Measurements from ENCODE around the gene SLIT3.
A peak's percentile ranks its signal among the peaks of the same experiment; 100 is the strongest.

SLIT3 gene

DNA sequence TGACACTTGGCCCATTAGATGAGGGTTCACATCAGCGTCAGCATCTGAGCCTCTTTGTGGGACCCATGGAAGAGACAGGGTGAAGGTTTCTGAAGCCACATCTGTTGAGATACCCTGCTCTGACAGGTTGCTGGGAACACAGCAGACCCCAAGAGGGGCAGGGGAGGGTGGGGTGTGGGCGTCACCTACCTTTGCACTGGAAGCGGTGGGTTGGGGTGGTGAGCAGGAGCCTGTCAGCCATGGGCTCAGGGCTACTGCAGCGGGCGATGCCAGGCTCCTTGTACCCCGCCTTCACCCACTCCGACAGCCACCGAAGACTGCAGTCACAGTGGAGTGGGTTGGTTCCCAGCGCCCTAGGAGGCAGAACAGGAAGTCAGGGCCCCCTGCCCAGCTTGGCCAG, 590.2 kb downstream of the SLIT3 start:
- DNase-seq, result no peak

DNA sequence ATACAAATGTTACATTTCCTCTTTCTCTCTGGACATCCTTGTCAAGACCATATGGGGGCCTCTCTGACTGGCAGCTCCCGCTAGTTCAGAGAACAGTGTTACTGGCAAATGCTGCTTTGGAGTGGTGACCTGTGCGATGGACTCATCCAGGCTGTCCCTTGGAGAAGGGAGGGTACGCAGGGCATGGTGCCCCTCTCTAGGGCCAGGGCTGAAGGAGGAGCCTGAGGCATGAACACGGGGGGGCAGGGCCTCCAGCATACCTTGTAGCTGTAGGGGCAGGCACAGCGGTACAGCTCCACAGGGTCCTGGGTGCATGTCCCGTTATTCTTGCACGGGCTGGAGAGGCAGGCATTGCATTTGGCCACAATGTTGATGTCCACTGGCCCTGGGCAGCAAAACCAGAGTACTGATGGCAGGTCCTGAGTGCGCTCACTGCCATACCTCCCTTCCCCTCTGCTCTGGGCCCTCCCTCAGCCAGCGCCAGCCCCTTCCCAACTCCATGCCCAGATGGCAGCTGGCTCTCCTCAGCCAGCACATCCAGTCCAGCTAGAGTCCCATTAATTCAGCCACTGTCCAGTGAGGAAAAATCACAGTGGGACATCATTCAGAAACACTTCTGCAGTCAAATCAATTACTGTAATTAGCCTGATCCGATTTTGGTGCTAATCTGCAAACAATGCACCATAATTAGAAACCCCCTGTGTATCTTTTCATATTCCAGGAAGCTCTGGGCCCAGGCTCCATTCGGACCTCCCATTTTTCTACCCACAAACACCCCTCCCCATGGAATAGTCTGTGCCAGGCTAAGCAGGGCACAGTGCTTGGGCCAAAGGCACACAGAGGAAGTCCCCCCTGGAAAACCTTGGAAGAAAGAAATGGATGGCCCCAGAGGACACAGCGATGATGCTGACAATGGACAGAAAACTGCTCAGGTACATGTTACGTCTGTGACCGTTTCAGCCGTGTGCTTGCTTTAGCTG, 592.9 kb downstream of the SLIT3 start:
- DNase-seq, result no peak

DNA sequence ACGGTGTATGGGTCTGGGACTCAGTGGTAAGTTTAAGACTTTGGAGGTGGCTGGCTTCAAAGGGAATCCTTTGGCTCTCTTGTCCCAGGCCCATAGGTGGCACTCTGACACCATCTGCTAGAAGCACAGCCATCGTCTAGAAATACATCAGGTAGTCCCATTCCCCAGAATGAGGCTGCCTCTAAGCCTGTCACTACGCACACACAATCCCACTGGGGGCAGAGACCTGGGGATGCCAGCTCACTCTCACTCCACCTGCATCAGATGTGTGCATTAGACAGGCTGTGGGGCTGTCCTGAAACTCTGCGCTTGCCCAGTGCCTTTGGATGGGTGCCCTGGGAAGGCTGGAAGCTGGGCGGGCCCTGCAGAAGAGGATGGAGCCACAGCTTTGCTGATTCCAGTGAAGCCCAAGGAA, 594.3 kb downstream of the SLIT3 start:
- DNase-seq, result no peak

DNA sequence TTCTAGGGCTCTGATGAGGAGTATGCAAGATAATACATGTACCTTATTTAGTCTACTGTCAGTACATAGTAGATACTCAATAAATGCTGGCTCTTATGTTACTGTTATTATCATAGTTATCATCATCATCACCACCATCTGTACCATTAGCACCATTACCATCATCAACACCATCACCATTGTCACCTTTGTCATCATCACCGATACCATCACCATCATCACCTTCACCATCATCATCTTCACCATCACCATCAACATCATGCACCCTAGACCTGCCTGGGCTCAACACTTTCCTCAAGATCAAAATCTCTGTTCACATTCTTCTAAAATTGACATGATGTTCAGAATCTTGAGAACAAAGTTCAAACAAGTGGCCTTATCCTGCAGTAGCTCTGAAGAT, 595.6 kb downstream of the SLIT3 start:
- DNase-seq, result no peak

DNA sequence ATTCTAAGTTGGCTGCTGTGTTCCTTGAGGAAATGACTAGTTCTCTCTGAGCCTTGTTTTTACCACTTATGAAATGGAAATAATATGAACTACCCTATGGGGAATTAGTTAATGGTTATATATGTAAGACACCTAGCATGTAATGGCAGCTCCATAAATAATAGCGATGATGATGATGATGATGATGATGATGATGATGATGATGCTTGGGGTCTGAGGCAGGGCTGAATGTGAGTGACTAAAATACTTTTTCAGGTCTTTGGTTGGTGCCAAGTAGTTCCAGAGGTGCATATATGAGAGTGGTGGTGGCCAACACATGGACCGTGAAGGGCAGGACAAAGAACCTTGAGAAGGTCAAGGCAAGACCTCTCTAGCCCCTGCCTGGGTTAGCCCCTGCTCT, 598.4 kb downstream of the SLIT3 start:
- no peak for DNase-seq

DNA sequence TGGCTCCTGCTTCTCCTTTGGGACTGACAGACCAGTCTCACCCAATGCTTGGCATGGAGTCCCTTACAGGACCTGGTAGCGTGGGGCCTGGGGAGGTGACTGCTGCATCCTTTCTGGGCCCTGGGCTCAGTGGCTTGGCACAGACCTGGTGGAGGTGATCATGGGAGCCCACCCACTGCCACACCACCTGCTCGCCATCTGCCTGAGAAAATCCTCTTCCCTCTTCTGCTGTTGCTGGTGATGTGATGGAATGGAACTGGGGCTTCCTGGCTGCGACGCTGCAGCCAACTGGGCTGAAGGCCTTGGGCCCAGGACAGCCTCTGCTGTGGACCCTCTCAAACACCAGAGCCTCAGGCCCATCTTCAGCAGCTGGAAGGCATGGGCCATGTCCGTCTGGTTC, 599.3 kb downstream of the SLIT3 start:
- no peak for DNase-seq

DNA sequence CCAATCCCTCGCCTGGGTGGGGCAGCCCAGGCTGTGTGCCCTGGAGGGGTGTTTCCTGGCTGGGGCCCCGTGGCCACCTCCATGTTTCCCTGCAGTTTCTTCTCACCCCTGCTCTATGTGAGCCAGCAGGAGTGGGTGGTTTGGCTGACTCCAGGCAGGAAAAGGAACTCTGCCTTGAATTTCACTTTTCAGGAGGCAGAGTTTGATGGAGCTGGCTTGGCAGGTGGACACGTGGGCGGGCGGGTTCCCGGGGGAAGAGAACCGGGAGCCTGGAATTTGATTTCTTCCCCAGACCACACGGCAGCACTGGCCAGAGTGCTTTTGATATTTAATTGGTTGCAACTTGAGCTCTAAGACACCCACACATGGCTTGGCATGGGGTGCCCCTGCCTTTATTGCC, 601.9 kb downstream of the SLIT3 start:
- no peak for DNase-seq

DNA sequence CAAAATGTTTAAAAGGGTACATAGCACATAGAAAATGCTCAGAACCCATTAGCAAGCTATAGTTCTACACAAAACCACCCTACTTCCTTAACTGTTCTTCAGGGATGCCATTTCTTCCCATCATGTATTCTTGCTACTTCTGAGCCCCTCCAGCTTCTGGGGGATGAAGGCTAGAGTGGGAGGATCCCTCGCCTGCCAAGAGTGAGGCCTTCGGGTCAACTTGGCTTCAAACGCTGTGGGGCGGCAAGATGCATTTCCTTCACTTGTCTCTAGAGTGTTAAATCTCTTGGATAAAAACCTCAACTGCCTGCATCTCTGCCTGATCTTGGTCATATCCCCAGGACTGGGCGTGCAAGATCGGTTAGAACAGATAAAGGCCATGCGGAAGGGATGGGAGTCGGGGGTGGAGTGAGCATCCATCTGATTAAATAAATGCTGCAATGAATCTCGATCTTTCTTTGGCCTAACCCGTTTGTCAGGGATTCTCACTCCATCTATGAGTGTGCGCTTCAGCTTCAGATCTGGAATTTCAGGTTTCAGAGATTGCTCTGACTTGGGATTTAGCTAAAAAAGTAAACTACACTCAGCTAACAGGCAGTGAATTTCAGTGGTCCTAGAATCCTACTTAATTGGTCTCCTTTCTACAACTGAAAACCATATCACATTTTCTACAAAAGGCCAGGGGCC, 603.8 kb downstream of the SLIT3 start:
- no peak for DNase-seq

DNA sequence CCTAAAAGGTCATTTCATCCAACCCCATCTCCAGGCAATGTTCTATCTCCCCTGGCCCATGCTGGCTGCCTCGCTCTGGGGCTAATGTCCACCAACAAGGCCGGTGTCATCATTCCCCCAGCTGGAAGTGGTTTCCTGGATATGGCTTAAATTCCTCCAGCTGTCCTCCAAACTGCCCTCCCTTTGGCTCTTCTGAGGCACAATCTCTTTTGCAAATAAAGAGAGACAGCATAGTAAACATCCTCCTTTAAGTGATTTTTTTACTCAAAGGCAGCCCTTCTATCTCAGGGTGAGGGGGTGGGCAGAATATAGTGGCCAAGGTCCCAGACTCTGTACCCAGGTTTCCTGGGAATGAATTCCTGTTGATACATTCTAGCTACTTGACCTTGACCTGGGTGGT, 604.3 kb downstream of the SLIT3 start:
- no peak for DNase-seq

DNA sequence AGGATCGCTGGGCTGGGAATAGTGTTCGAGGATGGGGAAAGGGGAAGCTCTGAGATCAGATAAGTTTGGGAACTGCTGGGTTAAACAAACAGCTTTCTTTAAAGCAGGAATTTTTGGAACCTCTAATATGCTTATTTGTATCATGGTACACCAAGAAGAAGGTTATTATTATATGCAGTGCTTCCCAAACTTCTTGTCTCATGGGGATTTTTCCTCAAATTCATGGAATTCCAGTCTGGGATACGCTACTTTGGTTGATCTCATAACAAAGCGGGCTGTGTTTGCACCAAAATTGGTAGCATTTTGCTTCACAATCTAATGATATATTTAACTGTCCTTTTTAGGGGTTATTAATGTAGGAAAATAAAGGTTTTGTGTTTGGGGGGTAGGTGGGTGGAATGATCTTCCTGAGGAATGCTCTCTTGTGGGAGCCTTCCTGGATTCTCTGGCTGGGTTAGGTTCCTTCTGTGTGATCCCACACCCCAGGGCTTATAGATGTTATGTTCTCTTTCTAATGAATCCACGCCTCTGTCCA, 605.6 kb downstream of the SLIT3 start:
- DNase-seq, result no peak

DNA sequence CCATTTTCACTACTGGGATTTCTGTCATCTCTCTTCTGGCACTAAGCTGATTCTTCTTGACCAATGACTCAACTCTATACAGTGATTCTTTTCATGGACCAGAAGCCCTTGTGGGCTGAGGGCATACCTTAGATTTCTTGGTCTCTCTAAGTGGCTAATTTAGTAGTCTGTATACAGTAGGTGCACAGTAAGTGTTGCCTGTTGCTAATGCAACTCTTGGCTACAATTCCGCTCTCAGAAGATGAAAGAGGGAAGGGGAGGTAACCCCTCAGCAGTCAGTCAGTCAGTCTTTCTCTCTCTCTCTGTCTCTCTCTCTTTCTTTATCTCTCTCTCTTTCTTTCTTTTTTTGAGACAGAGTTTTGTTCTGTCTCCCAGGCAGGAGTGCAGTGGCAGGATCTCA, 606.6 kb downstream of the SLIT3 start:
- DNase-seq, result no peak

DNA sequence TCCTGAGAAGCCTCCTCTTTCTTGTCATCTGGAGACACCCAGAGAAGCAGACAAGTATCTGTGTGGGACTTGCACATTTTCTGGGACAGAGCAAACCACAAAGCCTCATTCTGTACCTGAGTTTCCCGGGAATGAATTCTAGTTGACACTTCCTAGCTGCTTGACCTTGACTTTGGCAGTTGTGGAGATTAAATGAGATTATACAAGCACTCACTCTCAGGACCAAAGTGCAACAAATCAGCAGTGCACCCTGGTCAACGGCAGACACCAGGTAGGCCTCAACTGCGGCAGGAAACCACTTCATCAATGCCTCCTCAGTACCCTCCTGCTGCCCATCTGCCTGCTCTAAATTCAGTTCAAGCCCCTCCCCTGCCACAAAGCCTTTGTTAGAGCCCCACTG, 607.1 kb downstream of the SLIT3 start:
- no peak for DNase-seq

DNA sequence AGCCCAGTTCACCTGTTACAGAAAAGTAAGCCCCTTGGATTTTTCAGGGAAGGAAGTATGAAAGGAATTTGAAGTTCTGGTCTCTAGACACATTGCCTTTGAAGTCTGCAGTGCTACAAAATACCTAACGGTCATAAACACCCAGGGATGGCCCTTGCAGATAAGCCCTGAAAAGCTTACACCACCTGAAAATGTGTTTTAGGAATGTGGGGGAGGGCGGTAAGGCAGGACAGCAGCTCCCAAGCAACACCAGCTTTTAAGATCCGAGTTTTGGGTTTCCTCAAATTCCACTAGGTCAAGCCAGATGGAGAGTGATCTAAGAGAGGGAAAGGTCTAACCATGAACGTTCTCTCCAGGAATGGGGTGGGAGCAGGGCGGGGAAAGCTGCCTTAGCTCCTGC, 607.6 kb downstream of the SLIT3 start:
- no peak for DNase-seq

DNA sequence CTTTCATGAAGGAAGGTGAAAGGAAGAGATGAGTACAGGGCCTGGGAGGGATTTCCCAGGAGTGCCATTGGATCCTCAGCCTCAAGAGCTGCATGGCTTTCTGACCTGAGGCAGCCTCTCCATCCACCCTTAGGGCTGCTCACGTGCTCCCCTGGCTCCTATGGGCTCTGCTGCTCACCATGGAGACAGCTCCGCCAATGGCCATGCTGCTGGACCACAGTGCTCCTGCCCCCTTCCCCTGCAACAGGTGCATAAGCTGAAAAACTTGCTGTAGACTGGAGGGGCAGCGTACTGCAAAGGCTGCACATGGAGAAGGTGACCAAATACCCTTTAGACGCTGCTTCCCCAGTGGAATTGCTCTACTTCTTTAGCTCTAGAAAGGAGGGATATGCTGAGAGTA, 609.0 kb downstream of the SLIT3 start:
- no peak for DNase-seq

DNA sequence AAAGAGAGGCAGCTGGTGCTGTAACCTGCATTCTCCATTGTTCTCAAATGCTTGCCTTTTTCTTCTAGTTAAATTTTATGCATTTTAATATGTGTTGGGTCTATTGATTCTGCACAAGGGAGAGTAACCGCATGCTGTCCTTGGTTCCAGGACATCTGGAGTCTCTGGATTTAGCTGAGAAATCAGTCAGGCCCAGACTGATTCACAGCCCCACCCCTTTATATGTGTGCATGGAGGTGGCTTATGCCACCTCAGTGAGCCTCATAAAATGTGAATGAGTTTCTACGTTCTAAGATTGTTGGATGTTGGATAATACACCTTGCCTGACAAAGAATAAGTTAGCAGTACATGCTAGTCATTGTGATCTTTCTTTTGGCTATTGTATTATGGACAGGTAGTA, 611.7 kb downstream of the SLIT3 start:
- no peak for DNase-seq

DNA sequence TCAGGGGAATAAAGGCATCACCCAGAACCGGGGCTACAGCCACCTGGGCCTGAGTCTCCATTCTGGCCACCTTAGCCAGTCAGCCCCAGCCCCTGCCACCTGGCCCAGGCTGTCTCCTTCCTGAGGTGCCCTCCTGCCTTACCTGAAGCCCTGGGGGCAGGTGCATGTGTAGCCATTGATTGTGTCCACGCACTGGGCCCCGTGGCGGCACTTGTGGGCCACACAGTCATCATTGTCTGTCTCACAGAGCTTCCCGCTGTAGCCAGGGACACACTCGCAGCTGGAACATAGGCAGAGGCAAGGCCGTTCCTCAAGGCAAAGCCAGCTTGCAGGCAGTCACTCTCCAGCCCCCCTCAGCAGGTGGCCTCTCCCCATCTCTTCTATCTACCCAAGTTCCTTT, 614.1 kb downstream of the SLIT3 start:
- DNase-seq, result no peak

DNA sequence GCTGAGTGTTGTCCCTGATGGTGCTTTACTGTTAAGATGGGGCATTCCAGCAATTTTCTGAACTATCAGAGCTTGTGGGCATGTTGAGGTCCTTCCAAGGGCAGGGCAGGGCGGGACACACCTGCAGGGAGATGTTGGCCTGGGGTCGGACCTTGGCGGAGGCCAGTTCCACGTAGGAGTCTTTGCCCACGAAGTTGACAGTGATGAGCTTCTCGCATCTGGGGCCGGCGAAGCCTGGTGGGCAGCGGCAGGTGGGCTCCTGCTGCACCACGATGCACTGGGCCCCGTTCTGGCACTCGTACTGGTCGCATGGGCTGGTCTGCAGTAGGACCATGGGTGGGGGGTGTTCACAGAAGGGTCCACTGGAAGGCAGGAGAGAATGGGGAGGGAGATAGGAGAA, 615.4 kb downstream of the SLIT3 start:
- DNase-seq, result no peak

DNA sequence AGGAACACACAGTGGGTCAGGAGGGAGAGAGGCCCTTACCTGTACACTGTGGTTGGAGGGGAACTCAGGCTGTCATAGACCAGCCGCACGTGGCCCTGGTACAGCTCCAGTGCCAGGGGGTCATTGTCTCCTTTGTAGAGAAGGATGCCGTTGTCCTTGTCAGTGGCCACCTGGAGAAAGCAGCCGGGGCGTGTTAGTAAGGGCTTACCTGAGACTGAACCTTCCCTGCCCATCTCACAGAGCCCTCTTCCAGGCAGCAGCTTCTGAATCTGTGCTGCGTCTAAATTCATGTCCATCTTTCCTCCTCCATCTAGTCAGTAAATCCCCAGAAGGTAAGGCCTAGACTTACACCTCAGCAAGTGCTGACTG, 617.0 kb downstream of the SLIT3 start:
- DNase-seq, result no peak

DNA sequence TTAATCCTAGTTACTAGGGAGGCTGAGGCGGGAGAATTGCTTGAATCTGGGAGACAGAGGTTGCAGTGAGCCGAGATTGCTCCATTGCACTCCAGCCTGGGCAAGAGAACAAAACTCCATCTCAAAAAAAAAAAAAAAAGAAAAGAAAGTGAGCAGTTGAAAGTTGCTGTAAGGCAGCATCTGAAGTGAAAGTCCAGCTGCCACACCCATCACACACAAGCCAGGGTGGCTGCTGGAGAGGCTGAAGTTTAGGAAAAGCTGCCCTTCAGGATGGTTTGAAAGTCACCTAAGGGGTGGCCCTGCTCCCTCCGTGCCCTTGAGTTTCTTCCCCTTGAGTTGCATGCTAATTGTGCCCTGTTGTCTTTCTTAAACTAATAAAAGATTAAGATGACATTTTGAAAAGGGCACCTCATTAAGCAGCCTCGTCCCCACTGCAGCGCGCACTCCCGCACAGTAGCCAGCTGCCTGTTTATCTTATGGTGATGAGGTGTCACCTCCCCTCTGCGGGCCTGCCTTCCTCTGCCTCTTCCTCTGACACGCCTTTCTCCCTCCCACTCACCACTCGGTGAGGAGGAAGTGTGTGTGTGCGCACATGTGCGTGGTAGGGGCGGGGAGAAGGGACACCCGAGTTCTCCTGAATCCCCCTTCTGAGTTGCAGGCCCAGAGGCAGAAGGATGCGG, 617.6 kb downstream of the SLIT3 start:
- DNase-seq, result no peak

DNA sequence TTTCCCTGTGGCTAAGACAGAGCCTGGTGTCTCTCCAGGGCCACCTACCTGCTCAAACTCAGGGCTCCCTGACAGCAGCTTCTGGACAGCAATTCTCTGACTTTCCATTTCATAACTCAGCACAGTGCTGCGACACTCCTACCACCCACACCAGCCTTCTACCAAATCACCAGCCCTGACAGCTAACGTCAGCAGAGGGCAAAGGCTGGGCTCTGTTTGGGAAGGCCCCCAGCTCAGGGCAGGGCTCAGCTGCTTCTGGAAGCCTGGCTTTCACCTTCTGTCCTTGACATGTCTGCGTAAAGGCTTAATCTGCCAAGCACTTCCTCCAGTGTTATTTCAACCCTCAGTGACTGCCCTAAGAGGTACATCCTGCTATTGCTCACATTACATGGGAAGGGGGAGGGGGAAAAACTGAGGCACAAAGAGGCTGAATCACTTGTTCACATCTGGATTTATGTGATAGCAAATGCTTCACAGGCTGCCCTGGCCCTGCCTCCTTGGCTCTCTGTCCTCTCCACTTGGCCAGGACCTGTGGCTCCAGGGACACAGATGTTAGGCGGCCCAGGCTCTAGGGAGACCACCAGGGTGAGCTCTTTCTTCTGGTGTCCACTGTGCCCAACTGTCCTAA, 619.3 kb downstream of the SLIT3 start:
- no peak for DNase-seq

DNA sequence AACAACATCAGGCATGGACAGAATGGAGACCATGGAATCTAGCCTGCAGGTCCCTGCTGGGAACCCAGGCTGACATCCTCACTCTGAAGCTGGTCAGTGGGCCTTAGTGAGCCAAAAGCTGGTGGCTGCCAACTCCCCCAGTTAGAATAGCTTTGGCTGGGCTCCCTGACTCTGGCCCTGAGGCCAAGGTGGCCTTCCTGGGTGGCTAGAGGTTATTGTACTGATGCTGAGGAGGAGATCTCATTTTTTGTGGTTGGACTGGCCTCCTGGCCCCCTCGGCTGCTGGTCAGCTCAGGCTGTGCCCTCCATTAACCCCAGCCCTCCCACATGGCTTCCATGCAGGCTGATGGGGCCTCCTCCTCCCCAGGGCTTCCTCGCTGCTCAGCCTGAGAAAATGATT, 620.5 kb downstream of the SLIT3 start:
- no peak for DNase-seq

DNA sequence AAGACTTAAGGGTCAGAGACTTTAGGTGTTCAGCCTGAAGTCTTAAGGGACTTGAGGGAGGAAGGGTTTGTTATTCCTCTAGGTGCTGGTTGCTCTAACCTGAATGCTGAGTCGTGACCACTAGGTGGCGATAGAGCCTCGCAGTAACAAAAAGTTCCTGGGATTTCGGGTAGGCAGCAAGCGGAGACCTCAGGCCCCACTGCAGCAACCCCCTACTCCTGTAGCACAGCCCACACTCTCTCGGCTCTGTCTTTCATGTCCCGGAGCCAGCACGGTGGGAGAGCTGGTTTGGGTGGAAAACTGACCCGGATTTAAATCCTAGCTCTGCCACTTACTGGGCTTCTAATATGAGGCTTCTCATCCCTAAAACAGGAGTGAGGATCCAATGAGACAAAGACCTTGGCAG, 621.4 kb downstream of the SLIT3 start:
- peak; percentile 26 for DNase-seq

DNA sequence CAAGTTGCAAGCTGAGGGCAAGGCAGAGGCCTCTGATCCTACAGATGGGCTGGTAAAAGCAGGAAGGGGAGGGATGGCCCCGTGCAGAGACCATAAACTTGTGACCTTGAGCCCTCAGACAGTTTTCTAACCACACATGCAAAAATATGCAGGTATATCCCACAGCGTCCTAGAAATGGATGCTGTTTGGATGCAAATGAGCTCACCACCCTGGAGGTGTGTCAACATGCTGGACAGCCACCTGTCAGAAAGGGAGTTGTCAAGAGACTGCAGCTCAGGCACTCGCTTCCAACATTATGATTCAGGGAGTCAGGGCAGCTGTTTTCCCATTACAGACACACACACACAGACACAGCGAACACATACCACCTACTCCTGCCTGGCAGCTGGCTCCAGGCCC, 624.4 kb downstream of the SLIT3 start:
- DNase-seq, result no peak

Measured in stimulated activated naive CD4-positive, alpha-beta T cell treated with Interleukin-2 at 50 U/mL for 16 hours (primary cell).